ENCODE results near the gene LRRC4B. TPM values are rescaled to one million over a fixed set of nuclear protein-coding genes. Genes with fewer than 3 reads are reported as not detected.
A peak's percentile ranks its signal among the peaks of the same experiment; 100 is the strongest.

LRRC4B gene
- total RNA-seq, 6 donors from 2014 or later = 0.69 to 5.1 (median 1.7) TPM

- ATAC-seq (ENCODE audit: low FRiP score in 2 of 2) (no peak), DNase-seq (no peak)
- Histone ChIP-seq H3K4me1 (peaks cover 0 to 11% (median 7%) of the 10 kb centered on the region in 4 donors), H3K27ac (no peak overlapping the region), H3K9me3 (no peaks in the 10 kb centered on the region), H3K4me3 (no peak overlapping the region), H3K36me3 (no peaks in the 10 kb centered on the region), H3K27me3 (no peaks in the 10 kb centered on the region)
- WGBS, 2 donors = 82 to 91% methylated on average over 5 of the region's 5 CpGs
- TF ChIP-seq CTCF (IDR thresholded peaks at IDR 0.05) (no peak), POLR2A (IDR thresholded peaks at IDR 0.05) (no peak), POLR2AphosphoS5 (IDR thresholded peaks at IDR 0.05) (no peak), EP300 (IDR thresholded peaks at IDR 0.05) (no peak)
Observed at GRCh38 chr19:50495020-50495531, 73.2 kb downstream of the LRRC4B start.

- DNase-seq = no peak
- no peaks in the 10 kb centered on the region for H3K36me3 ChIP-seq
- H3K4me3 ChIP-seq = no peak overlapping the region
- H3K27me3 ChIP-seq = no peaks in the 10 kb centered on the region
- H3K4me1 ChIP-seq = peaks cover 0 to 11% (median 7%) of the 10 kb centered on the region in 4 donors
- ATAC-seq (ENCODE audit: low FRiP score in 2 of 2) = no peak
- 67 to 74% methylated on average over 7 of the region's 7 CpGs for WGBS, 2 donors
- H3K9me3 ChIP-seq = no peaks in the 10 kb centered on the region
- TF ChIP-seq CTCF (IDR thresholded peaks at IDR 0.05) = no peak
- no peak for TF ChIP-seq EP300 (IDR thresholded peaks at IDR 0.05)
- no peak for TF ChIP-seq POLR2AphosphoS5 (IDR thresholded peaks at IDR 0.05)
- TF ChIP-seq POLR2A (IDR thresholded peaks at IDR 0.05) = no peak
- no peak overlapping the region for H3K27ac ChIP-seq
Observed at GRCh38 chr19:50494186-50495019, 73.8 kb downstream of the LRRC4B start.

GRCh38 chr19:50493171-50493570, 75.1 kb downstream of the LRRC4B start:
- peaks cover 0 to 11% (median 7%) of the 10 kb centered on the region in 4 donors for H3K4me1 ChIP-seq
- no peaks in the 10 kb centered on the region for H3K9me3 ChIP-seq
- H3K36me3 ChIP-seq = no peaks in the 10 kb centered on the region
- TF ChIP-seq EP300 (IDR thresholded peaks at IDR 0.05) = no peak
- H3K27ac ChIP-seq = no peak overlapping the region
- WGBS, 2 donors = 68 to 72% methylated on average over 8 of the region's 8 CpGs
- H3K4me3 ChIP-seq = no peak overlapping the region
- no peak for DNase-seq
- no peaks in the 10 kb centered on the region for H3K27me3 ChIP-seq
- ATAC-seq (ENCODE audit: low FRiP score in 2 of 2) = no peak

- Histone ChIP-seq H3K27ac (no peak overlapping the region), H3K9me3 (no peaks in the 10 kb centered on the region), H3K27me3 (no peaks in the 10 kb centered on the region), H3K36me3 (no peaks in the 10 kb centered on the region), H3K4me1 (peaks cover 0 to 11% (median 8%) of the 10 kb centered on the region in 4 donors), H3K4me3 (no peak overlapping the region)
- TF ChIP-seq CTCF (IDR thresholded peaks at IDR 0.05) (no peak), POLR2A (IDR thresholded peaks at IDR 0.05) (no peak), POLR2AphosphoS5 (IDR thresholded peaks at IDR 0.05) (no peak), EP300 (IDR thresholded peaks at IDR 0.05) (no peak)
- peak in 1 of 2 donors; percentile 19 for ATAC-seq (ENCODE audit: low FRiP score in 2 of 2)
- 4 to 11% methylated on average over 9 to 10 of the region's 12 CpGs for WGBS, 2 donors
- DNase-seq = no peak
Observed at GRCh38 chr19:50492303-50493052, 75.8 kb downstream of the LRRC4B start.

GRCh38 chr19:50490991-50491472, 77.2 kb downstream of the LRRC4B start:
- DNase-seq (no peak), ATAC-seq (ENCODE audit: low FRiP score in 2 of 2) (no peak)
- Histone ChIP-seq H3K4me1 (peaks cover 0 to 11% (median 9%) of the 10 kb centered on the region in 4 donors), H3K27me3 (no peaks in the 10 kb centered on the region), H3K27ac (no peak overlapping the region), H3K9me3 (no peaks in the 10 kb centered on the region), H3K36me3 (no peaks in the 10 kb centered on the region), H3K4me3 (no peak overlapping the region)
- WGBS, 2 donors = 48 to 62% methylated on average over 24 to 26 of the region's 26 CpGs
- no peak for TF ChIP-seq CTCF (IDR thresholded peaks at IDR 0.05)
- TF ChIP-seq POLR2A (IDR thresholded peaks at IDR 0.05) = no peak
- TF ChIP-seq POLR2AphosphoS5 (IDR thresholded peaks at IDR 0.05) = no peak
- TF ChIP-seq EP300 (IDR thresholded peaks at IDR 0.05) = no peak

Measured in upper lobe of left lung (tissue), 6 donors.